ENCODE data around the gene PIGR. TPM values are rescaled to one million over a fixed set of nuclear protein-coding genes. Genes with fewer than 3 reads are reported as not detected.

PIGR gene
- total RNA-seq, 1 experiment from 2014 or later: 2.6 TPM

- Histone ChIP-seq H3K9me2 (ENCODE audit: insufficient read depth) (no peaks in the 10 kb centered on the region), H3K4me2 (ENCODE audit: low read length) (no peak overlapping the region), H3K9ac (ENCODE audit: low read length) (no peak overlapping the region), H3K4me1 (ENCODE audit: control insufficient read depth in 1 of 2, insufficient read depth in 2 of 2, low read length in 2 of 2) (no peaks in the 10 kb centered on the region), H3K9me3 (ENCODE audit: control insufficient read depth in 1 of 2, insufficient read depth in 1 of 2, low read depth in 1 of 2, low read length in 2 of 2) (no peaks in the 10 kb centered on the region), H3K79me2 (ENCODE audit: insufficient read depth, low read length) (no peaks in the 10 kb centered on the region), H3K4me3 (replicated peaks in 1 of 2; ENCODE audit: low read depth in 1 of 2, low read length in 2 of 2) (no peak overlapping the region), H2AFZ (ENCODE audit: low read depth, low read length, poor library complexity, severe bottlenecking) (no peak overlapping the region), H3K27ac (ENCODE audit: low read depth, low read length) (no peak overlapping the region), H4K20me1 (ENCODE audit: insufficient read depth) (no peaks in the 10 kb centered on the region), H3K36me3 (ENCODE audit: control insufficient read depth in 1 of 2, insufficient read depth in 2 of 2, low read length in 2 of 2) (no peaks in the 10 kb centered on the region), H3K27me3 (ENCODE audit: insufficient read depth, low read length) (no peaks in the 10 kb centered on the region)
- CTCF ChIA-PET: no interaction called here
- ATAC-seq (no peak), DNase-seq (ENCODE audit: low read depth, low spot score) (no peak)
- TF ChIP-seq CTCF (IDR thresholded peaks at IDR 0.05 in 2 of 3, conservative IDR thresholded peaks at IDR 0.05 in 1 of 3; ENCODE audit: borderline replicate concordance in 1 of 3, insufficient read depth in 1 of 3, low read depth in 2 of 3, low read length in 2 of 3) (no peak), TCF7L2 (IDR thresholded peaks at IDR 0.05; ENCODE audit: borderline replicate concordance, extremely low read depth, insufficient read depth, insufficient read length) (no peak), CBX3 (IDR thresholded peaks at IDR 0.05; ENCODE audit: low read depth) (no peak), ZFX (IDR thresholded peaks at IDR 0.05) (no peak), EGR1 (IDR thresholded peaks at IDR 0.05; ENCODE audit: low read depth) (no peak), SIN3A (IDR thresholded peaks at IDR 0.05; ENCODE audit: low read depth) (no peak), ZNF274 (IDR thresholded peaks at IDR 0.05; ENCODE audit: low read depth, low read length) (no peak), YY1 (IDR thresholded peaks at IDR 0.05; ENCODE audit: extremely low read depth, insufficient replicate concordance, low read depth, low read length) (no peak), FOSL1 (IDR thresholded peaks at IDR 0.05; ENCODE audit: low read depth) (no peak), RAD21 (IDR thresholded peaks at IDR 0.05; ENCODE audit: low read depth) (no peak)
- no TSS peak for BruUV-seq (replicated peaks)
- intact Hi-C loops (cut with micrococcal nuclease): loop anchor here (10.0 kb wide), 1 partner anchor 350 kb away; the partner anchor contains the start of gene DYRK3
- POLR2A ChIA-PET: no interaction called here
- RAD21 ChIA-PET (ENCODE audit: low non-redundant PET in 1 of 2, low total read pairs in 2 of 2, uncharacterized antibody in 2 of 2, unreplicated experiment in 2 of 2): no interaction called here
These were observed 39.0 kb upstream of the PIGR start for GRCh38 chr1:206985162-206985749.

Data from HCT116 (cell line).